Urothelium cell line (cell line): Measurements from ENCODE around the gene GTF3C5.
"Not testable (repeated sequence)": the region's sequence is repeated elsewhere in the genome, so short reads cannot be mapped to it uniquely, and the experiment has no call there.

ENCODE experiments used
- DNase-seq: peaks from one replicate; pipeline ENCODE4 v3.0.0; 2011; ENCODE audit warnings: low spot score, mixed read lengths
- FAIRE-seq: peaks from 2 replicates; lab custom pipeline; 2011; peaks lifted over from hg19 to GRCh38; lab: Jason Lieb, UNC

Gene GTF3C5

GRCh38 chr9:133086894-133087293 is 56.1 kb downstream of the GTF3C5 start:
- no peak for FAIRE-seq
- no peak for DNase-seq

DNA sequence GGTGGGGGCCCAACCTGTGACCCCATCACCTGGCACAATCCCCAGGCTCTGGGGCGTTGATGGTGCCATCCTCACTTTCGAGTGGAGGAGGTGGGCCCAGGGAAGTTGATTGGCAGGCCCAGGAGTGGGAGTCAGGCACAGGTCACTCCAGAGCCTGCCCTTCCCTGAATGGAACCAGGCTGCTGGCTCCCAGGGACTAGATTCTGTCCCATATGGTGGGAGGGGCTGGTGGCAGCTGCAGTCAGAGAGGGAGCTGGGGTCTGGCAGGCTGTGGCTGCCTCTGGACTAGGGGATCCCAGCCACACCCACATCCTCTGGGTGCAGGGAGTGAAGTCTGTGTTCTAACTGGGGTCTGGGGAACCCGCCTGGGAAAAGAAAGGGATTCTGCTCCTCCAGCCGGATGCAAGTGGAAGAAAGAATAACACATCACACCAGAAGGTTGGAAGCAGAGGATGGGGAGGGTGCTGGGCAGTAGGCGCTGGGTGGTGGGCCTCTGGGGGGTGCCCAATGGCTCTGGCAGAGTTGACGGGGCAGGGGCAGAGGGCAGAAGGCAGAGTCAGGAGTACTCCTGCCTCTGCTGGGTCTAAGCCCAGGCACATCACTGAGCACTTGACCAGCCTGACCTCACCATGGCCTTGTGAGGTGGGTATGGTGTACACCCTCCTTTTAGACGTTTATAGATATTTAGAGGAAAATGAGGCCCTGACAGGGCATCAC is 56.8 kb downstream of the GTF3C5 start:
- DNase-seq (no peak), FAIRE-seq (no peak)

- DNase-seq (no peak), FAIRE-seq (no peak)
Observed at GRCh38 chr9:133088146-133088750, 57.5 kb downstream of the GTF3C5 start.

GRCh38 chr9:133088756-133089155 is 58.0 kb downstream of the GTF3C5 start:
- FAIRE-seq, result no peak
- DNase-seq, result no peak

GRCh38 chr9:133089271-133089671 is 58.5 kb downstream of the GTF3C5 start:
- no peak for DNase-seq

GRCh38 chr9:133090187-133090586 is 59.4 kb downstream of the GTF3C5 start:
- no peak for FAIRE-seq
- no peak for DNase-seq

More at GRCh38 chr9:133089271-133089671, 58.5 kb downstream of the GTF3C5 start:
- no peak for FAIRE-seq

DNA sequence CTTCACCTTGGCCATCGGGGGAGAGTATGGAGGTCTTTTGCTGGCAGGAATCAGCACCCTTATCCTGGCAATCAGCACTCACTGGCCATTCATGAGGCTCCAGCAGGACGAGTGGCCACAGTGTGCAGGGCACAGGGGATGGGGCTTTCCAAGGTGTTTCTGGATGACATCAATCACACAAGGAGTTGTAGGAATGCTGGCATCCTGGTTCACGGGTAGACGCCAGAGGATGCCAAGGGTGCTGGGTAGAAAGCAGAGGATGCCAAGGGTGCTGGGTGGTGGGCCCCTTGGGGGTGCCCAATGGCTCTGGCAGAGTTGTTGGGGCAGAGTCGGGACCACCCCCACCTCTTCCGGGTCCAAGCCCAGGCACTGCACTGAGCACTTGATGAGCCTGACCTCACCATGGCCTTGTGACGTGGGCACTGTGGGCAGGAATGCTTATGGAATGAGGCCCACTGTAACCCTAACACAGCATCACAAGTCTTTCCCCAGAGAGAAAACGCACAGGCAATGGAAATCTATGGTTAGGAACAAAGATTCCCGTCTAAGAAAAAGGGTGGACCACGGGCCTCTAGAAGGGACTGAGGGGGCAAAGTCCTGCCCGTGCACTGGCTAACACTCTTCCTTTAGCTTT is 60.1 kb downstream of the GTF3C5 start:
- no peak for DNase-seq
- FAIRE-seq, result no peak

DNA sequence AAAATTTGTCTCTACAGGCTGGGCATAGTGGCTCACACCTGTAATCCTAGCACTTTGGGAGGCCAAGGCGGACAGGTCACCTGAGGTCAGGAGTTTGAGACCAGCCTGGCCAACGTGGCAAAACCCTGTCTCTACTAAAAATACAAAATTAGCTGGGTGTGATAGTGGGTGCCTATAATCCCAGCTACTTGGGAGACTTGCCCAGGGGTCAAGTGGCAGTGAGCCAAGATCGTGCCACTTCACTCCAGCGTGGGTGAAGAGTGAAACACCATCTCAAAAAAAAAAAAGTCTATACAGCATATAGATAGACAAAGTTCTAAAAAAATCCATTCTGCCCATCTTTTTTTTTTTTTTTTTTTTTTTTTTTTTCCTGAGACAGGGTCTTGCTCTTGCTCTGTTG is 63.6 kb downstream of the GTF3C5 start:
- not testable (repeated sequence) for DNase-seq, FAIRE-seq

DNA sequence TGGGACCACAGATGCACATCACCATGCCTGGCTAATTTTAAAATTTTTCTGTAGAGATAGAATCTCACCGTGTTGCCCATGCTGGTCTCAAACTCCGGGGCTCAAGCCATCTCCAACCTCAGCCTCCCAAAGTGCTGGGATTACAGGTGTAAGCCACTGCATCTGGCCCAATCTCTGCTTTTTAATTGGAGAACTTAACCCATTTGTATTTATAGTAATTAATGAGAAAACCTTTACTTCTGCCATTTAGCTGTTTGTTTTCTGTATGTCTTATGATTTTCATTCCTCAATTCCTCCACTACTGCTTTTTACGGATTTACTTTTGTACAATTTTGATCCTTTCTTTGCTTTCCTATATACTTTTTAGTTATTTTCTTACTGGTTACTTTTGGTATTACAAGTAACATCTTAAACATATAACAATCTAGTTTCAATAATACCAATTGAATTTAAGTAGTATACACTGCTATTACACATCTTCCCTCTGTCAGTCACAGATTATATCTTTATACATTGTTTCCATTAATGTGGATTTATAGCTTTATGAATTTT is 64.1 kb downstream of the GTF3C5 start:
- FAIRE-seq (no peak), DNase-seq (no peak)

DNA sequence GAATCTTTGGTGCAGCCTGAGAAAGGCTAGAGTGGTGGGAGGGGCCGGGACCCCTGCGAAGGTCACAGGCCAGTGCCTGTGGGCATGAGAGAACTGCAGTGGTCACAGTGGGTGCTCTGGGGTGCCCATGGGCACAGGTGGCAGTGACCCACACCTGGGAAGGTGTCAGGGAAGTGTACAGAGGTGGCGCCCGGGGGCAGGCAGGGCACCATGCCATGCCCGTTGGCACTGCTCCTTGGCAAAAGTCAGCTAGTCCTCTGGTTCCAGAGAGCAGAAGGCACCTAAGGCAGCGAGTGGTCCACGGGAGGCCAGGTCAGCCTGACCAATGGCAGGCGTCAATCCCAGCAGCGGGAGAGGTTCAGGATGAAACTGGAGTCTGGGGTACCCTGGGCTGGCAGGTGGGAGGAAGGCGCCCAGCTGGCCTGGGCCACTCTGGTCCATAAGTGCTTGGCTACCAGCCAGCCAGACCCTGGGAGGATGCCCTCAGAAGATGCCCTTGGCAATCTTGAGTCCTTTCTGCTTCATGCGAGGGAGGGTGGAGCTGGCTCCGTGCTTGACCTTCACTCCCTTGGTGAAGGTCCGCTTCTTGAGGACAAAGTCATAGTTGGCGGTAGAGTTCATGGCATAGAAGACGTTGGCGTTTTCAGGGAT is 67.4 kb downstream of the GTF3C5 start:
- no peak for FAIRE-seq

GRCh38 chr9:133098871-133099270 is 68.1 kb downstream of the GTF3C5 start:
- DNase-seq, result no peak
- FAIRE-seq, result no peak

More for the DNA sequence above, 67.4 kb downstream of the GTF3C5 start:
- no peak for DNase-seq

GRCh38 chr9:133099726-133100505 is 69.1 kb downstream of the GTF3C5 start:
- no peak for FAIRE-seq
- DNase-seq, result no peak

DNA sequence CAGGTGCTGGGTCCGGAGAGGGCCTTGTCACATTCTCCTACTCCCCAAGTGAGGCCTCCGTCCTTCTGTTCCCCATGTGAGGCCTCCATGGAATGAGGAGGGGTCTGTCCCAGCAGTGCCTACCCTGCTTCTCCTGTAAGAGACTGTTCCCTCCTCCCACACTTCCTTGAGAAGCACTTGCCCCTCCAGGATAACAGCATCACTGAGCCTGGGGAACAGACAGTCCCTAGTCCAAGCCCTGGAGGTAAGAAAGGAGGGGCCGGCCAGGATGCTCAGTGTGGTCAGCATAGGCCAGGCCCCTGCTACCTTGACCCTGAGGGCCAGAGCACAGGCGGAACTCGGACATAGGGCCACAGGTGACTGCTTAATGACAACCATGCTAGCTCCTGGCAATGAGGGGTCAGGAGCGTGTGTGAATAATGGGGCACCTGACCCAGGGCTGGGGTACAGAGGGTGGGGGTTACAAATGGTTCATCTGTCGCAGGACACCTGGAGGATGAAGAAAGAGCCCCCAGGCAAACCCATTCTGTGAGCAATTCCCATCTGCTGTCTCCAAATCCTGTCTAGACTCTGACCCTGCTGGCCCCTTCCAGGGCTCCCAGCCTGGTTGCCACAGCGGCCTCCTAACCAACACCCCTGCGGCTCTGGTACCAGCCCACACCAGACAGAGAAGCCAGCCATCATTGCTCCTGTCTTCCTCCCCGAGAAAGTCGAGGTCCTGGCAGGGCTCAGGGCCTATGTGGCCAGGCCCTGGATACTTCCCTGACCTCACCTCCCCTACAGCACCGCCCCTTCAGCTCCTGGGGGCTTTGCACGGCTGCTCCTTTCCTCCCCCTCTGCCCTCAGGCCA is 69.9 kb downstream of the GTF3C5 start:
- no peak for FAIRE-seq
- DNase-seq, result no peak

DNA sequence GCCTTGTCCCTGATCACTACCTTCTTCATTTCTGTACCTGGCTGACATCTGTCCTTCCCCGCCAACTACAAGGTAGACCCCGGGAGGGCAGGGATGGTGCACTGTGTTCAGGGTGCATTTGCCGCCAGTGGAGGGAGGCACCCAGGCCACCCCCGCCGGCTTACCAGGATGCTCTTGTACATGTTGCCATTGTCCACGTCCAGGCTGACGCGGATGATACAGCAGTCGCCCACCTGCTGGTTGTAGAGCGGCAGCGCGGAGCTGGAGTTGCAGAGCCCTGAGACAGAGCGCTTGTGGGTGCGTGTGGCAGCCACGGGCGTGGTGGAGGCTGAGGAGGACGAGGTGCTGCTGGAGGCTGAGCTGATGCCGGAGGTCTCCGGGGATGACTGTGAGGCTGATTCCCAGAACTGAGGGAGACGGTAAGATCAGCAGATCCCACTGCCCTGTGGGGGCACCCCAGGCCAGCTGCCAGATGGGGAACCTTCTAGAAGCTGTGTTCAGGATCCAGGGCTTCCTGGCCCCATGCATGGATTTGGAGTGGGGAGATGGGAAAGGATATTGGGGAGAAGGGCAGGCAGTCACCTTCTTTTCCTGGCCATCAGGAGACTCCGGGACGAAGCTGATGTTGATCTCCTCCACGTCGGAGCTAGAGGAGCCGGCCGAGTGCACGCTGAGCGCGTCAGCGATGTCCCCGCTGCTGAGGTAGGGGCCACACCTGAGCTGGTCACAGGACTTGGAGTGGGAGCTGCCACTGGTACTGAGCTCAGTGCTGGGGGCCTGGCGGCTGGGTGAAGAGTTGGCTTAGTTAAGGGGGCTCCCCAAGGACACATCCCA is 70.8 kb downstream of the GTF3C5 start:
- DNase-seq, result no peak
- no peak for FAIRE-seq

GRCh38 chr9:133102190-133103021 is 71.6 kb downstream of the GTF3C5 start:
- DNase-seq (no peak), FAIRE-seq (no peak)

DNA sequence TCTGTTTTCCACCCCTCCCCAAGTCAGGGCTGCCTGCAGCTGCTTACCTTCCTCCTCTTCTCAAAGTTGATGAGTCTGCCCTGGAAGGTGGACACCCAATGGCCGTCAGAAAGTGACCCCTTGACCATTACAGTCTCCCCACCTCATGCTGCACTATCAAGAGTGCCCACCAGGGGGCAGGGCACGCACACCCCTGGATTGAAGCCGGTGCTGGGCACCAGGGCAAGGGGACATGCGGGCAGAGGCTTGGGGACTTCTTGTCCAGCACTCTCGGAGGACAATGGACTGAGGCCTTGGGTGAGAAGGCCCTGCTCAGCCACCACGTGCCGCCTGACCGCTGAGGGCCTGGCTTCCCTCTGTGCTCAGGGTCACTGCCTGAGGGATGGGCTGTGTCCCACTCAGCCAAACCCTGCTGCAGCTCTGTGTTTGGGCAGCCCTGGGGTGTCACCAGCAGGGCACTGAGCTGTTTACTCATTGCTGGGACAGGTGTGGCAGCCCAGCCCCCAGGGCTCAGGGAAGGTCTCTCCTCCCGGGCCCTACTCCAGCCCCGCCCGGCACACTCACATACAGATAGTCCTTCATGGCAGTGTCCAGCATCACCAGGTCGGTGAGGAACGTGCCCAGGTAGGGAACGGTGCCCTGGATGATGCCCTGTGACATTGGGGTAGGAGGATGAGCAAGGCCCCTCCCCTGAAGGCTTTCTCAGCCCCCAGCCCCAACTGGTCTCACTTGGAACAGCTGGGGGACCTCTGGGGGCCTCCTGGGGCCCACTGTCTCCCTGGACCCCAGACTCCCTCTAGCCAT is 72.6 kb downstream of the GTF3C5 start:
- DNase-seq (peak; percentile 63), FAIRE-seq (peak; percentile 77)

GRCh38 chr9:133103987-133104505 is 73.2 kb downstream of the GTF3C5 start:
- no peak for FAIRE-seq
- no peak for DNase-seq
